ENCODE measurements around the gene STARD9. TPM values are rescaled to one million over a fixed set of nuclear protein-coding genes. Genes with fewer than 3 reads are reported as not detected.

The STARD9 gene
- total RNA-seq, 4 donors from 2014 or later: 1.6 to 3.5 (median 2.0) TPM

GRCh38 chr15:42707068-42707467 lies 131.7 kb downstream of the STARD9 start:
- Histone ChIP-seq H3K27me3 (no peaks in the 10 kb centered on the region), H3K27ac (no peak overlapping the region), H3K9me3 (no peaks in the 10 kb centered on the region), H3K36me3 (no peaks in the 10 kb centered on the region), H3K4me3 (no peak overlapping the region), H3K4me1 (no peaks in the 10 kb centered on the region)
- in situ Hi-C loops (cut with MboI; ENCODE audit: low sequenced_read_pairs in 4 of 4) (loop anchor here in 2 of 4 donors (5.0 to 10.0 kb wide), 2 partner anchors 218 to 220 kb away; partner anchors contain the start of gene TTBK2 (in 1 of the 2)), intact Hi-C loops (cut with DNase I; ENCODE audit: low total_unique reads) (loop anchor here (10.0 kb wide), 1 partner anchor 498 kb away; no protein-coding TSS in a partner anchor)
- no peak for ATAC-seq
- DNase-seq: no peak
- TF ChIP-seq, protein P1, sequence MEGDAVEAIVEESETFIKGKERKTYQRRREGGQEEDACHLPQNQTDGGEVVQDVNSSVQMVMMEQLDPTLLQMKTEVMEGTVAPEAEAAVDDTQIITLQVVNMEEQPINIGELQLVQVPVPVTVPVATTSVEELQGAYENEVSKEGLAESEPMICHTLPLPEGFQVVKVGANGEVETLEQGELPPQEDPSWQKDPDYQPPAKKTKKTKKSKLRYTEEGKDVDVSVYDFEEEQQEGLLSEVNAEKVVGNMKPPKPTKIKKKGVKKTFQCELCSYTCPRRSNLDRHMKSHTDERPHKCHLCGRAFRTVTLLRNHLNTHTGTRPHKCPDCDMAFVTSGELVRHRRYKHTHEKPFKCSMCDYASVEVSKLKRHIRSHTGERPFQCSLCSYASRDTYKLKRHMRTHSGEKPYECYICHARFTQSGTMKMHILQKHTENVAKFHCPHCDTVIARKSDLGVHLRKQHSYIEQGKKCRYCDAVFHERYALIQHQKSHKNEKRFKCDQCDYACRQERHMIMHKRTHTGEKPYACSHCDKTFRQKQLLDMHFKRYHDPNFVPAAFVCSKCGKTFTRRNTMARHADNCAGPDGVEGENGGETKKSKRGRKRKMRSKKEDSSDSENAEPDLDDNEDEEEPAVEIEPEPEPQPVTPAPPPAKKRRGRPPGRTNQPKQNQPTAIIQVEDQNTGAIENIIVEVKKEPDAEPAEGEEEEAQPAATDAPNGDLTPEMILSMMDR (IDR thresholded peaks at IDR 0.05 in 4 of 5, conservative IDR thresholded peaks at IDR 0.05 in 1 of 5): no peak
- no peak for TF ChIP-seq POLR2A (IDR thresholded peaks at IDR 0.05)

- H3K4me1 ChIP-seq: no peaks in the 10 kb centered on the region
- intact Hi-C loops (cut with DNase I; ENCODE audit: low total_unique reads) (loop anchor here (10.0 kb wide), 1 partner anchor 497 kb away; no protein-coding TSS in a partner anchor), in situ Hi-C loops (cut with MboI; ENCODE audit: low sequenced_read_pairs in 4 of 4) (loop anchor here in 2 of 4 donors (5.0 to 10.0 kb wide), 2 partner anchors 217 to 219 kb away; partner anchors contain the start of gene TTBK2 (in 1 of the 2))
- no peak overlapping the region for H3K4me3 ChIP-seq
- TF ChIP-seq, protein P1 (IDR thresholded peaks at IDR 0.05 in 4 of 5, conservative IDR thresholded peaks at IDR 0.05 in 1 of 5): no peak
- no peak for TF ChIP-seq POLR2A (IDR thresholded peaks at IDR 0.05)
- no peaks in the 10 kb centered on the region for H3K27me3 ChIP-seq
- ATAC-seq (no peak), DNase-seq (no peak)
- H3K36me3 ChIP-seq: no peaks in the 10 kb centered on the region
- H3K27ac ChIP-seq: no peak overlapping the region
- H3K9me3 ChIP-seq: no peaks in the 10 kb centered on the region
These were observed 132.6 kb downstream of the STARD9 start for GRCh38 chr15:42707873-42708544.

- Histone ChIP-seq H3K27ac (no peak overlapping the region), H3K4me1 (no peaks in the 10 kb centered on the region), H3K4me3 (no peak overlapping the region), H3K9me3 (no peaks in the 10 kb centered on the region), H3K27me3 (no peaks in the 10 kb centered on the region), H3K36me3 (no peaks in the 10 kb centered on the region)
- TF ChIP-seq, protein P1 (IDR thresholded peaks at IDR 0.05 in 4 of 5, conservative IDR thresholded peaks at IDR 0.05 in 1 of 5): no peak
- TF ChIP-seq POLR2A (IDR thresholded peaks at IDR 0.05): no peak
- no peak for ATAC-seq
- in situ Hi-C loops (cut with MboI; ENCODE audit: low sequenced_read_pairs in 4 of 4) (loop anchor here in 1 of 4 donors (5.0 kb wide), 1 partner anchor 217 kb away; no protein-coding TSS in a partner anchor), intact Hi-C loops (cut with DNase I; ENCODE audit: low total_unique reads) (no loop called here)
- no peak for DNase-seq
These were observed 135.3 kb downstream of the STARD9 start for GRCh38 chr15:42710662-42711061.

DNA sequence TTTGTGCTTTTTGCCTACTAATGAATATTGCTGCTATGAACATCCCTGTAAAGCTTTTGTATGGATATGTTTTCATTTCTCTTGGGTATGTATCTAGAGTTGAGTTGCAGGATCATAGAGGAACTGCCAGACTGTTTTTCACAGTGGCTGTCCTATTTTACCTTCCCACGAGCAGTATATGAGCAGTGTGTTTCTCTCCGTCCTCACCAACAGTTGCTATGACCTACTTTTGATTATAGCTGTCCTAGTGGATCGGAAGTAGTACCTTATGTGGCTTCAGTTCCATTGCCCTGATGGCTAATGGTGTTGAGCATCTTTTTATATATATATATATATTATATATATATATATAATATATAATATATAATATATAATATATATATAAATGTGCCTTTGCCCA lies 136.3 kb downstream of the STARD9 start:
- Histone ChIP-seq H3K36me3 (no peaks in the 10 kb centered on the region), H3K27me3 (no peaks in the 10 kb centered on the region), H3K4me3 (no peak overlapping the region), H3K4me1 (no peaks in the 10 kb centered on the region), H3K27ac (no peak overlapping the region), H3K9me3 (no peaks in the 10 kb centered on the region)
- in situ Hi-C loops (cut with MboI; ENCODE audit: low sequenced_read_pairs in 4 of 4) (loop anchor here in 1 of 4 donors (5.0 kb wide), 1 partner anchor 216 kb away; no protein-coding TSS in a partner anchor), intact Hi-C loops (cut with DNase I; ENCODE audit: low total_unique reads) (no loop called here)
- TF ChIP-seq, protein P1 (IDR thresholded peaks at IDR 0.05 in 4 of 5, conservative IDR thresholded peaks at IDR 0.05 in 1 of 5): no peak
- TF ChIP-seq POLR2A (IDR thresholded peaks at IDR 0.05): no peak
- no peak for ATAC-seq
- DNase-seq: no peak

All from gastrocnemius medialis (tissue), 4 donors.